GM12878 (cell line): ENCODE results near the gene ANO2. TPM values are rescaled to one million over a fixed set of nuclear protein-coding genes. Genes with fewer than 3 reads are reported as not detected.

Experiments used
- CBX3 ChIP-seq: fragments of 200-600 bp; sonication (generic); IDR thresholded peaks from 2 replicates; pipeline ENCODE4 v1.6.1; 2016; ENCODE audit warnings: low read depth, borderline replicate concordance
- CEBPB ChIP-seq, 2 experiments: fragments of 150-350 bp in 1 of 2; IDR thresholded peaks; 2 replicates each; pipeline ENCODE4 v1.6.1; 2012 to 2014; ENCODE audit warnings: low read depth in 2 of 2, low read length in 2 of 2, borderline replicate concordance in 1 of 2, inconsistent platforms in 1 of 2
- CREM ChIP-seq: IDR thresholded peaks from 2 replicates; pipeline ENCODE4 v1.6.1; 2014; ENCODE audit warnings: antibody characterized with exemption, low read depth
- DPF2 ChIP-seq: fragments of 450-650 bp; IDR thresholded peaks from 2 replicates; pipeline ENCODE4 v1.6.1; 2017; ENCODE audit warnings: mild to moderate bottlenecking
- ETV6 ChIP-seq, 2 experiments: fragments of 450-650 bp in 1 of 2; IDR thresholded peaks in 1 of 2; conservative IDR thresholded peaks in 1 of 2; 2 replicates each; pipeline ENCODE4 v1.6.1; 2014; ENCODE audit warnings: antibody characterized with exemption in 1 of 2, borderline replicate concordance in 1 of 2, low read depth in 1 of 2, mild to moderate bottlenecking in 1 of 2, moderate library complexity in 1 of 2
- GABPA ChIP-seq: IDR thresholded peaks from 2 replicates; pipeline ENCODE4 v1.6.1; 2014; ENCODE audit warnings: antibody characterized with exemption, low read depth, mild to moderate bottlenecking, inconsistent platforms
- PML ChIP-seq: IDR thresholded peaks from 2 replicates; pipeline ENCODE4 v1.6.1; 2012; ENCODE audit warnings: low read length, inconsistent platforms
- RELA ChIP-seq: fragments of 450-650 bp; IDR thresholded peaks from 2 replicates; pipeline ENCODE4 v1.8.0; 2014; ENCODE audit warnings: borderline replicate concordance; ENCODE audit not compliant: partially characterized antibody
- SRF ChIP-seq, 2 experiments: IDR thresholded peaks; 2 replicates each; pipeline ENCODE4 v1.6.1; 2011; ENCODE audit warnings: low read depth in 2 of 2, low read length in 2 of 2, mild to moderate bottlenecking in 1 of 2, moderate library complexity in 1 of 2
- TCF7 ChIP-seq: IDR thresholded peaks from 2 replicates; pipeline ENCODE4 v1.6.1; 2014; ENCODE audit warnings: antibody characterized with exemption, borderline replicate concordance
- ZSCAN29 ChIP-seq: fragments of 450-650 bp; IDR thresholded peaks from 2 replicates; pipeline ENCODE4 v1.6.1; 2017; ENCODE audit warnings: mild to moderate bottlenecking, moderate library complexity
- polyA plus RNA-seq, 11 experiments: library from polyadenylated mRNA; depleted of rRNA in 4 of 11; unstranded in 6 of 11; stranded (reverse) in 5 of 11; fragments of >200 nt; fragmentation: Nextera tagmentation in 4 of 11; fragmentation: Illumina TruSeq in 1 of 11; extraction: Ambion mirVana in 4 of 11; extraction: Trizol in 1 of 11; gene quantifications; 1 replicate in 1 of 11; 2 replicates in 10 of 11; pipeline versions ENCODE4 v1.2.1 to v1.2.3, GENCODE V29; 2011 to 2016; ENCODE audit warnings: inconsistent platforms in 2 of 11, missing spikeins in 2 of 11, low read depth in 1 of 11
- total RNA-seq, 4 experiments: library from RNA; depleted of rRNA in 3 of 4; stranded (reverse); fragments of >200 nt in 3 of 4; fragmentation: Illumina TruSeq in 1 of 4; extraction: Trizol in 1 of 4; gene quantifications; 2 replicates each; pipeline versions ENCODE4 v1.2.1 to v1.2.3, GENCODE V29; 2013 to 2021
- TF ChIP-seq, protein P1 (sequence below): IDR thresholded peaks from 2 replicates; pipeline ENCODE4 v1.6.1; 2011; ENCODE audit warnings: mild to moderate bottlenecking, low read depth, low read length, moderate library complexity; ENCODE audit not compliant: insufficient replicate concordance
- TF ChIP-seq, protein P2 (sequence below): fragments of 450-650 bp; IDR thresholded peaks from 2 replicates; pipeline ENCODE4 v1.6.1; 2016; ENCODE audit warnings: mild to moderate bottlenecking
- TF ChIP-seq, protein P3 (sequence below): IDR thresholded peaks from 2 replicates; pipeline ENCODE4 v1.6.1; 2012; ENCODE audit warnings: mild to moderate bottlenecking, low read depth, low read length
- TF ChIP-seq, protein P4 (sequence below), 3 experiments: IDR thresholded peaks in 2 of 3; conservative IDR thresholded peaks in 1 of 3; 2 replicates each; pipeline ENCODE4 v1.5.1; 2011; ENCODE audit warnings: low read depth in 3 of 3, low read length in 3 of 3, mild to moderate bottlenecking in 3 of 3, control low read depth in 2 of 3, moderate library complexity in 2 of 3, inconsistent platforms in 1 of 3, mixed read lengths in 1 of 3; ENCODE audit not compliant: control insufficient read depth in 2 of 3, insufficient read depth in 1 of 3; ENCODE audit errors: extremely low read depth in 1 of 3
- TF ChIP-seq, protein P5 (sequence below): IDR thresholded peaks from 2 replicates; pipeline ENCODE4 v1.6.1; 2011; ENCODE audit warnings: low read depth, low read length, improper control_type of control experiment, borderline replicate concordance
- TF ChIP-seq, protein P6 (sequence below): fragments of 450-650 bp; IDR thresholded peaks from 2 replicates; pipeline ENCODE4 v1.6.1; 2017; ENCODE audit warnings: mild to moderate bottlenecking, low read depth, inconsistent platforms; ENCODE audit not compliant: poor library complexity, severe bottlenecking

Gene ANO2
- total and polyA plus RNA-seq, 10 of the 15 experiments (the other 5 are each of a cell fraction or from before 2014, with no cell fraction given) = not detected

DNA sequence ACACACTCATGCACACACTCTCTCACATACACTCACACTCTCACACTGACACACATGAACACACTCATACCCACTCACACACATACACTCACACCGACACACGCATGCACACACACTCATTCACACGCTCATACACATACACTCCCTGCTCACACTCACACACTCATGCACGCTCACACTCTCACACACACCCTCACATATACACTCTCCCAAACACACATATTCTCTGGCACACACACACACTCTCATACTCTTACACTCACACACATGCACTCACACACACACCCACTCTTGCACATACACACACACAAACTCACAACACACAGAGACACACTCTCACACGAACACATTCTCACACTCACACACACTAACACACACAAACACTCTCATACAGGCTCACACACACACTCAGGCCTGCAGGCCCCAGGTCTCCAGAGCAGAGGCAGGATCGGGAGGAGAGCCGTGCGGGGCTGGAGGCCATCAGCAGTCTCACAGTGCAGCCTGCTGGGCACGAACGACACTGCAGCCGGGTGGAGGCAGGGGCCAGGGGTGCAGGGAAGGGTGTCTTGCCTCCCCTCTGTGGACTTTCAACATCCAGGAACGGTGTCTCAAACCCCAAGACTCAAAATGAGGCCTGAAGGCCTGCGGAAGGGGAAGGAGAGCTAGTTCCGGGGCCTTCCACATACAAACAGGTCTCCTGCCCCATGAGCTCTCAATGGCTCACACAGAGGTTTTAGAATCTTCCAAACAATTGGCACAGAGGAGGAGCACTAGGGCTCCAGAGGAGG lies 148.7 kb downstream of the ANO2 start (continued):
- TF ChIP-seq, protein P1, sequence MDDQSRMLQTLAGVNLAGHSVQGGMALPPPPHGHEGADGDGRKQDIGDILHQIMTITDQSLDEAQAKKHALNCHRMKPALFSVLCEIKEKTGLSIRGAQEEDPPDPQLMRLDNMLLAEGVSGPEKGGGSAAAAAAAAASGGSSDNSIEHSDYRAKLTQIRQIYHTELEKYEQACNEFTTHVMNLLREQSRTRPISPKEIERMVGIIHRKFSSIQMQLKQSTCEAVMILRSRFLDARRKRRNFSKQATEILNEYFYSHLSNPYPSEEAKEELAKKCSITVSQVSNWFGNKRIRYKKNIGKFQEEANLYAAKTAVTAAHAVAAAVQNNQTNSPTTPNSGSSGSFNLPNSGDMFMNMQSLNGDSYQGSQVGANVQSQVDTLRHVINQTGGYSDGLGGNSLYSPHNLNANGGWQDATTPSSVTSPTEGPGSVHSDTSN = peak; percentile 52
- TF ChIP-seq RELA = no peak
- TF ChIP-seq, protein P2, sequence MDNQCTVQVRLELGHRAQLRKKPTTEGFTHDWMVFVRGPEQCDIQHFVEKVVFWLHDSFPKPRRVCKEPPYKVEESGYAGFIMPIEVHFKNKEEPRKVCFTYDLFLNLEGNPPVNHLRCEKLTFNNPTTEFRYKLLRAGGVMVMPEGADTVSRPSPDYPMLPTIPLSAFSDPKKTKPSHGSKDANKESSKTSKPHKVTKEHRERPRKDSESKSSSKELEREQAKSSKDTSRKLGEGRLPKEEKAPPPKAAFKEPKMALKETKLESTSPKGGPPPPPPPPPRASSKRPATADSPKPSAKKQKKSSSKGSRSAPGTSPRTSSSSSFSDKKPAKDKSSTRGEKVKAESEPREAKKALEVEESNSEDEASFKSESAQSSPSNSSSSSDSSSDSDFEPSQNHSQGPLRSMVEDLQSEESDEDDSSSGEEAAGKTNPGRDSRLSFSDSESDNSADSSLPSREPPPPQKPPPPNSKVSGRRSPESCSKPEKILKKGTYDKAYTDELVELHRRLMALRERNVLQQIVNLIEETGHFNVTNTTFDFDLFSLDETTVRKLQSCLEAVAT = no peak
- TF ChIP-seq, protein P3, sequence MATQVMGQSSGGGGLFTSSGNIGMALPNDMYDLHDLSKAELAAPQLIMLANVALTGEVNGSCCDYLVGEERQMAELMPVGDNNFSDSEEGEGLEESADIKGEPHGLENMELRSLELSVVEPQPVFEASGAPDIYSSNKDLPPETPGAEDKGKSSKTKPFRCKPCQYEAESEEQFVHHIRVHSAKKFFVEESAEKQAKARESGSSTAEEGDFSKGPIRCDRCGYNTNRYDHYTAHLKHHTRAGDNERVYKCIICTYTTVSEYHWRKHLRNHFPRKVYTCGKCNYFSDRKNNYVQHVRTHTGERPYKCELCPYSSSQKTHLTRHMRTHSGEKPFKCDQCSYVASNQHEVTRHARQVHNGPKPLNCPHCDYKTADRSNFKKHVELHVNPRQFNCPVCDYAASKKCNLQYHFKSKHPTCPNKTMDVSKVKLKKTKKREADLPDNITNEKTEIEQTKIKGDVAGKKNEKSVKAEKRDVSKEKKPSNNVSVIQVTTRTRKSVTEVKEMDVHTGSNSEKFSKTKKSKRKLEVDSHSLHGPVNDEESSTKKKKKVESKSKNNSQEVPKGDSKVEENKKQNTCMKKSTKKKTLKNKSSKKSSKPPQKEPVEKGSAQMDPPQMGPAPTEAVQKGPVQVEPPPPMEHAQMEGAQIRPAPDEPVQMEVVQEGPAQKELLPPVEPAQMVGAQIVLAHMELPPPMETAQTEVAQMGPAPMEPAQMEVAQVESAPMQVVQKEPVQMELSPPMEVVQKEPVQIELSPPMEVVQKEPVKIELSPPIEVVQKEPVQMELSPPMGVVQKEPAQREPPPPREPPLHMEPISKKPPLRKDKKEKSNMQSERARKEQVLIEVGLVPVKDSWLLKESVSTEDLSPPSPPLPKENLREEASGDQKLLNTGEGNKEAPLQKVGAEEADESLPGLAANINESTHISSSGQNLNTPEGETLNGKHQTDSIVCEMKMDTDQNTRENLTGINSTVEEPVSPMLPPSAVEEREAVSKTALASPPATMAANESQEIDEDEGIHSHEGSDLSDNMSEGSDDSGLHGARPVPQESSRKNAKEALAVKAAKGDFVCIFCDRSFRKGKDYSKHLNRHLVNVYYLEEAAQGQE = no peak
- TF ChIP-seq GABPA = no peak
- TF ChIP-seq, protein P4, sequence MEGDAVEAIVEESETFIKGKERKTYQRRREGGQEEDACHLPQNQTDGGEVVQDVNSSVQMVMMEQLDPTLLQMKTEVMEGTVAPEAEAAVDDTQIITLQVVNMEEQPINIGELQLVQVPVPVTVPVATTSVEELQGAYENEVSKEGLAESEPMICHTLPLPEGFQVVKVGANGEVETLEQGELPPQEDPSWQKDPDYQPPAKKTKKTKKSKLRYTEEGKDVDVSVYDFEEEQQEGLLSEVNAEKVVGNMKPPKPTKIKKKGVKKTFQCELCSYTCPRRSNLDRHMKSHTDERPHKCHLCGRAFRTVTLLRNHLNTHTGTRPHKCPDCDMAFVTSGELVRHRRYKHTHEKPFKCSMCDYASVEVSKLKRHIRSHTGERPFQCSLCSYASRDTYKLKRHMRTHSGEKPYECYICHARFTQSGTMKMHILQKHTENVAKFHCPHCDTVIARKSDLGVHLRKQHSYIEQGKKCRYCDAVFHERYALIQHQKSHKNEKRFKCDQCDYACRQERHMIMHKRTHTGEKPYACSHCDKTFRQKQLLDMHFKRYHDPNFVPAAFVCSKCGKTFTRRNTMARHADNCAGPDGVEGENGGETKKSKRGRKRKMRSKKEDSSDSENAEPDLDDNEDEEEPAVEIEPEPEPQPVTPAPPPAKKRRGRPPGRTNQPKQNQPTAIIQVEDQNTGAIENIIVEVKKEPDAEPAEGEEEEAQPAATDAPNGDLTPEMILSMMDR (IDR thresholded peaks at IDR 0.05 in 2 of 3, conservative IDR thresholded peaks at IDR 0.05 in 1 of 3; ENCODE audit: control insufficient read depth in 2 of 3, extremely low read depth in 1 of 3, insufficient read depth in 1 of 3, low read depth in 3 of 3, low read length in 3 of 3) = peak; percentile 48 to 60 (median 53)
- no peak for TF ChIP-seq CBX3
- TF ChIP-seq, protein P5, sequence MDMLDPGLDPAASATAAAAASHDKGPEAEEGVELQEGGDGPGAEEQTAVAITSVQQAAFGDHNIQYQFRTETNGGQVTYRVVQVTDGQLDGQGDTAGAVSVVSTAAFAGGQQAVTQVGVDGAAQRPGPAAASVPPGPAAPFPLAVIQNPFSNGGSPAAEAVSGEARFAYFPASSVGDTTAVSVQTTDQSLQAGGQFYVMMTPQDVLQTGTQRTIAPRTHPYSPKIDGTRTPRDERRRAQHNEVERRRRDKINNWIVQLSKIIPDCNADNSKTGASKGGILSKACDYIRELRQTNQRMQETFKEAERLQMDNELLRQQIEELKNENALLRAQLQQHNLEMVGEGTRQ = no peak
- no peak for TF ChIP-seq SRF (IDR thresholded peaks at IDR 0.05; ENCODE audit: low read depth in 2 of 2, low read length in 2 of 2)
- no peak for TF ChIP-seq PML
- no peak for TF ChIP-seq TCF7
- no peak for TF ChIP-seq DPF2
- no peak for TF ChIP-seq CREM
- no peak for TF ChIP-seq ETV6 (conservative IDR thresholded peaks at IDR 0.05 in 1 of 2, IDR thresholded peaks at IDR 0.05 in 1 of 2; ENCODE audit: borderline replicate concordance in 1 of 2, low read depth in 1 of 2)
- no peak for TF ChIP-seq CEBPB (IDR thresholded peaks at IDR 0.05; ENCODE audit: borderline replicate concordance in 1 of 2, low read depth in 2 of 2, low read length in 2 of 2)
- TF ChIP-seq, protein P6, sequence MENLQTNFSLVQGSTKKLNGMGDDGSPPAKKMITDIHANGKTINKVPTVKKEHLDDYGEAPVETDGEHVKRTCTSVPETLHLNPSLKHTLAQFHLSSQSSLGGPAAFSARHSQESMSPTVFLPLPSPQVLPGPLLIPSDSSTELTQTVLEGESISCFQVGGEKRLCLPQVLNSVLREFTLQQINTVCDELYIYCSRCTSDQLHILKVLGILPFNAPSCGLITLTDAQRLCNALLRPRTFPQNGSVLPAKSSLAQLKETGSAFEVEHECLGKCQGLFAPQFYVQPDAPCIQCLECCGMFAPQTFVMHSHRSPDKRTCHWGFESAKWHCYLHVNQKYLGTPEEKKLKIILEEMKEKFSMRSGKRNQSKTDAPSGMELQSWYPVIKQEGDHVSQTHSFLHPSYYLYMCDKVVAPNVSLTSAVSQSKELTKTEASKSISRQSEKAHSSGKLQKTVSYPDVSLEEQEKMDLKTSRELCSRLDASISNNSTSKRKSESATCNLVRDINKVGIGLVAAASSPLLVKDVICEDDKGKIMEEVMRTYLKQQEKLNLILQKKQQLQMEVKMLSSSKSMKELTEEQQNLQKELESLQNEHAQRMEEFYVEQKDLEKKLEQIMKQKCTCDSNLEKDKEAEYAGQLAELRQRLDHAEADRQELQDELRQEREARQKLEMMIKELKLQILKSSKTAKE = no peak
- TF ChIP-seq ZSCAN29 = no peak
